ENCODE data around the gene FKBP1A. TPM values are rescaled to one million over a fixed set of nuclear protein-coding genes. Genes with fewer than 3 reads are reported as not detected.

Gene FKBP1A
- total RNA-seq, 2 experiments from 2014 or later: 259 to 282 TPM

DNA sequence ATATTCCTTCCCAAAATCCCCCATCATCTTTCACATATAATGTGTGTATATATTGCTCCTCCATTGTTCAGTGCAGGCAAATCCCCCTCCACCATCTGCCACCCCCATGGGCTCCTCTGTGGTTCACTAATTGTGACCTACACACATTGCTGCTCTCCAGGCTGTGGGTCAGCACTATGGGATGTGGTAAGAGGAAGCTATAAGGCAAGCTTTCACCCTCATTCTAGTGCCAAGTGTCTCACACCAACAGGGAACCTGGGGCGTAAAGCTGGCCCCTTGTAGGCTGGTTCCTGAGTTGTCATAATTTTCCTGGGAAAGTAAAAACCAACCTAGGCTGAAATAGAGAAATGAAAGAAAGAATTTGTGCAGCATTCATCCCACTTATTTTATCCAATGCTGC lies 16.8 kb downstream of the FKBP1A start:
- H3K27ac Mint-ChIP-seq: peak overlapping the region; percentile 60
- H3K4me3 Mint-ChIP-seq: no peak overlapping the region
- CTCF ChIA-PET: interaction anchor here (1.2 kb wide), 1 partner anchor 16 kb away, joined by 4 read pairs; no protein-coding TSS in a partner anchor

GRCh38 chr20:1375515-1375914 lies 17.3 kb downstream of the FKBP1A start:
- Mint-ChIP-seq H3K9me3 (no peaks in the 10 kb centered on the region), H3K4me1 (ENCODE audit: low read depth) (peaks cover 84% of the 10 kb centered on the region), H3K4me3 (no peak overlapping the region), H3K36me3 (ENCODE audit: low read depth) (peaks cover 53% of the 10 kb centered on the region), H3K27me3 (no peaks in the 10 kb centered on the region), H3K27ac (peak overlapping the region; percentile 60)
- POLR2A ChIA-PET: interaction anchor here (1.0 to 1.1 kb wide), 2 partner anchors 11 to 50 kb away, joined by 3 read pairs; no protein-coding TSS in a partner anchor
- CTCF ChIA-PET: interaction anchor here (1.2 kb wide), 2 partner anchors 11 to 16 kb away, joined by 3 to 4 read pairs; no protein-coding TSS in a partner anchor
- intact Hi-C loops (cut with micrococcal nuclease): loop anchor here (5.0 kb wide), 1 partner anchor 48 kb away; the partner anchor contains the start of gene SDCBP2
- ATAC-seq (no peak), DNase-seq (no peak)
- no peak for TF ChIP-seq CTCF (IDR thresholded peaks at IDR 0.05)

More for the DNA sequence above, 16.8 kb downstream of the FKBP1A start:
- Mint-ChIP-seq H3K9me3 (no peaks in the 10 kb centered on the region), H3K27me3 (no peaks in the 10 kb centered on the region), H3K36me3 (ENCODE audit: low read depth) (peaks cover 53% of the 10 kb centered on the region), H3K4me1 (ENCODE audit: low read depth) (peaks cover 87% of the 10 kb centered on the region)
- no peak for TF ChIP-seq CTCF (IDR thresholded peaks at IDR 0.05)
- intact Hi-C loops (cut with micrococcal nuclease): loop anchor here (5.0 kb wide), 1 partner anchor 49 kb away; the partner anchor contains the start of gene SDCBP2
- DNase-seq: no peak
- ATAC-seq: no peak
- POLR2A ChIA-PET: interaction anchor here (1.0 to 2.4 kb wide), 3 partner anchors 10 to 50 kb away, joined by 3 to 18 read pairs (median 3); partner anchors contain the start of gene FKBP1A

DNA sequence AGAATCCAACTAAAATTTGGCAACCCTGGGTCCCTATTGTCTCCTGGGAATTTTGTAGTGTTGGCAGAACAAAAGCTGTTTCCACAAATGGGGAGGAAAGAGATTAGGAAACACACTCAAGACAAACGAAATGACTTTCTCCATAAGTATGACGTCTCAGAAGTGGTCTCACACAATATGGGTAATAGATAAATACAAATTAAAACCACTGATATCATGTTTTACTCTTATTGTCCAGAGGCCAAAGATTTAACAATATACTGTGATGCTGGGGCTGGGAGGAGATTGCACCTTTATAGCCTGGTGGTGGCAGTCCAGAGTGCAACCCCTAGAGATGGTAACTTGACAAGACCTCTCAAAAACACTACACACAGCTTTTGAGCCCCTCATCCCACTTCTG lies 18.6 kb downstream of the FKBP1A start:
- Mint-ChIP-seq H3K4me3 (no peak overlapping the region), H3K9me3 (no peaks in the 10 kb centered on the region), H3K4me1 (ENCODE audit: low read depth) (peaks cover 74% of the 10 kb centered on the region), H3K27me3 (no peaks in the 10 kb centered on the region), H3K27ac (no peak overlapping the region), H3K36me3 (ENCODE audit: low read depth) (peaks cover 58% of the 10 kb centered on the region)
- no peak for ATAC-seq
- intact Hi-C loops (cut with micrococcal nuclease): no loop called here
- DNase-seq: no peak
- TF ChIP-seq CTCF (IDR thresholded peaks at IDR 0.05): no peak
- CTCF ChIA-PET: interaction anchor here (1.5 kb wide), 1 partner anchor 8 kb away, joined by 3 read pairs; no protein-coding TSS in a partner anchor
- POLR2A ChIA-PET: interaction anchor here (0.8 to 1.4 kb wide), 3 partner anchors 12 to 85 kb away, joined by 3 read pairs; no protein-coding TSS in a partner anchor

DNA sequence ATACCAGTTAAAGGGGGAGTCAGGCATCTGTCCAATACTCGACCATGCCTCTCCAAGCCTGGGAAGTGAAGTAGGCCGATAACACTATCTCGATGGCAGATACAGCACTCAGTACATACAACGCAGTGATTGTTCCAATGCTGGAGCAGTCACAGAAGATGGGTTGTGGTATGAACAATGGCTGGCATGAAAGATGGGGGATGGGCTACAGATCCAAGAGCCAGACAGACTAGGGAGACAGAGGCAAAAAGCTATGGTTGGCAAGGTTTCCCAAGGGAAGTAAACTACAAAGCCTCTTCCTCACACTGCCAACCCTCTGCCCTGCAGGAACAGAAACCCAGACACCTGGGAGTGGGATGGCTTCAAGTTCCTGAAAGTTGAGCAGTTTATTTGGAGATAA lies 19.2 kb downstream of the FKBP1A start:
- ATAC-seq (no peak), DNase-seq (no peak)
- no peak for TF ChIP-seq CTCF (IDR thresholded peaks at IDR 0.05)
- H3K9me3 Mint-ChIP-seq: no peaks in the 10 kb centered on the region
- intact Hi-C loops (cut with micrococcal nuclease): no loop called here
- POLR2A ChIA-PET: interaction anchor here (0.9 to 1.4 kb wide), 2 partner anchors 48 to 86 kb away, joined by 3 read pairs; no protein-coding TSS in a partner anchor
- CTCF ChIA-PET: interaction anchor here (1.5 kb wide), 1 partner anchor 9 kb away, joined by 3 read pairs; no protein-coding TSS in a partner anchor
- peaks cover 63% of the 10 kb centered on the region for H3K36me3 Mint-ChIP-seq (ENCODE audit: low read depth)
- H3K27me3 Mint-ChIP-seq: no peaks in the 10 kb centered on the region
- H3K4me1 Mint-ChIP-seq (ENCODE audit: low read depth): peaks cover 74% of the 10 kb centered on the region
- H3K27ac Mint-ChIP-seq: no peak overlapping the region
- H3K4me3 Mint-ChIP-seq: no peak overlapping the region

DNA sequence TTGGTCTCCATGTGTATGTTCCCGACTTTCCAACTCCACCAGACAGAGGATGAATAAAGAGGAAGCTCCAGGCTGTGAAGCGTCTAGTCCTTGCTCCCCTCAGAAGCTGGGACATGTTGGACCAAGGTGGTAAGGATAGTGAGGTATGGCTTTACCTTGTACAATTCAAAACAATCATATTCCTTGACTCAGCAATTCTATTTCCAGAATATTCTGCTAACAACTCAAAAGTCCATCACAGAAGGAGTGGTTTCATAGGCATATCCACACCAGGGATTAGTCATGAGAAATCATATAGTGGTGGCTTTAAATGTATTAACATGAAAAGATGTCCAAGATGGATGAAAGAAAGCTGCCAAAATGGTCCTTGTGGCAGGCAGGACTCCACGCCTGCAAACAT lies 19.8 kb downstream of the FKBP1A start:
- peak overlapping the region; percentile 18 for H3K27ac Mint-ChIP-seq
- H3K9me3 Mint-ChIP-seq: no peaks in the 10 kb centered on the region
- peaks cover 71% of the 10 kb centered on the region for H3K4me1 Mint-ChIP-seq (ENCODE audit: low read depth)
- peaks cover 67% of the 10 kb centered on the region for H3K36me3 Mint-ChIP-seq (ENCODE audit: low read depth)
- no peak overlapping the region for H3K4me3 Mint-ChIP-seq
- H3K27me3 Mint-ChIP-seq: no peaks in the 10 kb centered on the region
- ATAC-seq (no peak), DNase-seq (no peak)
- POLR2A ChIA-PET: interaction anchor here (1.2 kb wide), 1 partner anchor 9 kb away, joined by 3 read pairs; no protein-coding TSS in a partner anchor
- CTCF ChIA-PET: interaction anchor here (0.7 to 1.5 kb wide), 2 partner anchors 9 to 11 kb away, joined by 3 read pairs; no protein-coding TSS in a partner anchor
- TF ChIP-seq CTCF (IDR thresholded peaks at IDR 0.05): no peak
- intact Hi-C loops (cut with micrococcal nuclease): no loop called here

Measured in activated CD8-positive, alpha-beta T cell treated with anti-CD3 and anti-CD28 coated beads for 36 hours (primary cell).